Left ventricle myocardium inferior (tissue), 1 donor: Measurements from ENCODE around the gene DOK6. TPM values are rescaled to one million over a fixed set of nuclear protein-coding genes. Genes with fewer than 3 reads are reported as not detected.

Experiments used
- DNase-seq: peaks from one replicate; pipeline ENCODE4 v3.0.0-alpha.2; 2020
- H3K27ac ChIP-seq: fragments of 200-600 bp; replicated peaks from 2 replicates; pipeline ENCODE4 v1.8.0; 2021
- H3K27me3 ChIP-seq: fragments of 200-600 bp; 2 replicates; pipeline ENCODE4 v1.8.0; 2021; ENCODE audit warnings: low read depth
- H3K36me3 ChIP-seq: fragments of 200-600 bp; 2 replicates; pipeline ENCODE4 v1.8.0; 2021
- H3K4me1 ChIP-seq: fragments of 200-600 bp; 2 replicates; pipeline ENCODE4 v1.8.0; 2021
- H3K4me3 ChIP-seq: fragments of 200-600 bp; 2 replicates; pipeline ENCODE4 v1.8.0; 2021; ENCODE audit warnings: mild to moderate bottlenecking, moderate library complexity
- H3K9me3 ChIP-seq: fragments of 200-600 bp; replicated peaks from 2 replicates; pipeline ENCODE4 v1.8.0; 2021
- intact Hi-C: fragments of 100-400 bp; cut with micrococcal nuclease; formaldehyde crosslinking; loops from one replicate; pipeline ENCODE4 v1.11.0; 2022
- total RNA-seq: library from RNA; stranded (reverse); fragmentation: NEBNext Ultra II Directional; extraction: Animal tissue kit (Norgen Biotek cat#: 25700); gene quantifications from one replicate; pipeline ENCODE4 v1.2.1, GENCODE V29; 2021
- TF ChIP-seq, protein P1 (sequence below): fragments of 200-600 bp; IDR thresholded peaks from 2 replicates; pipeline ENCODE4 v1.8.0; 2021; ENCODE audit warnings: antibody characterized with exemption, mild to moderate bottlenecking, borderline replicate concordance
- donor health status: DM: no; HTN: yes; CAD: no; lungs with severe emphysema.

The DOK6 gene
- total RNA-seq, 1 donor from 2014 or later = 0.96 TPM

DNA sequence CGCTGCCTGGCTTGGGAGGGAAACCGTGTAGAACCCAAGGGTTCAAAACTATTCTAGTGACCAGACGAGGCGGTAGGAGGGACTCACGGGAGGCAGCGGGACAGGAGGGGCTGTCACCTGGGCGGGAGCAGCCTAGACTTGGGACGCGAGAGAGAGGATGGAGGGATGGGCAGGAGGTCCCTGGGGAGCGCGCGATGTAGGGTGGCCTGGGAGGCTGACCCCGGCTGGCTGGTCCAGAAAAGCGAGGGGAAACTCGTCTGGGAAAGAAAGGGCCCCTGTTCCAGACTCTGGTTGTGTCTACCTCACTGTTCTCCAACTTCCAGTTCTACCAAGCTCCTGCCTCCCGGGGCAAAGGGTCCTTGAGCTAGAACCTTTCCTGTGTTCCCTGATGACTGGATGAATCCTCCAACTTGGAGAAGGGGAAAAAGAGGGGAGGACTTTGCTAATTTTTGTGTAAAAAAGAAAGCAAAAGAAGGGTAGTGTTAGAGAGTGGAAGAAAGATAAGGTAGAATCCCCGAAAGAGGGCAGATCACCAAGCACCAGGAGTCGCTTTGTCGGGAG lies 1.4 kb downstream of the DOK6 start:
- peak overlapping the region; percentile 79 for H3K4me3 ChIP-seq
- DNase-seq = no peak

DNA sequence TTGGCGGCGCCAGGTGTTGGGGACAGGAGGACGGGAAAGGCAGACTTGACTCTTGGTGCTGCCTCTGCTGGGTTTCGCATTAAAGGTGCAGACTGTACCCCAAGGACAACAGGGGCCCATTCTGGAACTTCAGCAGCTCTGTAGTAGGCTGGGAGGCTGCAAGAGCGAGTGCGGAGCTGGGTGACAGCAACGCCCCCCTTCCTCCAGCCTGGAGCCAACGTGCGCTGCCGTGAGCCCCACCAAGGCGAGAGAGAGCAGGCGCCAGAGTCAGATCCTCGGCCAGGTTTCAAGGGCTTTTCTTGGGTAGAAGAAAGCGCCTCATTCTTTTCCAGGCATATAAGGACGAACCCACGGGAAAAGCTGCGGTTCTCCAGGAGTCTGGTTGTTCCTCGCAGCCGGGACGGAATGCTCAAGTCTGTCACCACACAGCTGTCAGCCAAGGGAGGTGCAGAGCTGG lies 1.9 kb downstream of the DOK6 start:
- H3K27ac ChIP-seq = no peak overlapping the region
- peaks cover 22% of the 10 kb centered on the region for H3K4me1 ChIP-seq
- no peaks in the 10 kb centered on the region for H3K9me3 ChIP-seq
- no peak for DNase-seq
- peak overlapping the region; percentile 79 for H3K4me3 ChIP-seq
- TF ChIP-seq, protein P1, sequence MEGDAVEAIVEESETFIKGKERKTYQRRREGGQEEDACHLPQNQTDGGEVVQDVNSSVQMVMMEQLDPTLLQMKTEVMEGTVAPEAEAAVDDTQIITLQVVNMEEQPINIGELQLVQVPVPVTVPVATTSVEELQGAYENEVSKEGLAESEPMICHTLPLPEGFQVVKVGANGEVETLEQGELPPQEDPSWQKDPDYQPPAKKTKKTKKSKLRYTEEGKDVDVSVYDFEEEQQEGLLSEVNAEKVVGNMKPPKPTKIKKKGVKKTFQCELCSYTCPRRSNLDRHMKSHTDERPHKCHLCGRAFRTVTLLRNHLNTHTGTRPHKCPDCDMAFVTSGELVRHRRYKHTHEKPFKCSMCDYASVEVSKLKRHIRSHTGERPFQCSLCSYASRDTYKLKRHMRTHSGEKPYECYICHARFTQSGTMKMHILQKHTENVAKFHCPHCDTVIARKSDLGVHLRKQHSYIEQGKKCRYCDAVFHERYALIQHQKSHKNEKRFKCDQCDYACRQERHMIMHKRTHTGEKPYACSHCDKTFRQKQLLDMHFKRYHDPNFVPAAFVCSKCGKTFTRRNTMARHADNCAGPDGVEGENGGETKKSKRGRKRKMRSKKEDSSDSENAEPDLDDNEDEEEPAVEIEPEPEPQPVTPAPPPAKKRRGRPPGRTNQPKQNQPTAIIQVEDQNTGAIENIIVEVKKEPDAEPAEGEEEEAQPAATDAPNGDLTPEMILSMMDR = no peak
- intact Hi-C loops = no loop called here
- H3K27me3 ChIP-seq = peaks cover 29% of the 10 kb centered on the region
- no peaks in the 10 kb centered on the region for H3K36me3 ChIP-seq

More for the DNA sequence above, 1.4 kb downstream of the DOK6 start:
- Histone ChIP-seq H3K27me3 (peaks cover 29% of the 10 kb centered on the region), H3K36me3 (no peaks in the 10 kb centered on the region), H3K9me3 (peaks cover 2% of the 10 kb centered on the region), H3K4me1 (peaks cover 22% of the 10 kb centered on the region), H3K27ac (peak overlapping the region; percentile 88)
- TF ChIP-seq, protein P1 = no peak
- intact Hi-C loops = no loop called here

DNA sequence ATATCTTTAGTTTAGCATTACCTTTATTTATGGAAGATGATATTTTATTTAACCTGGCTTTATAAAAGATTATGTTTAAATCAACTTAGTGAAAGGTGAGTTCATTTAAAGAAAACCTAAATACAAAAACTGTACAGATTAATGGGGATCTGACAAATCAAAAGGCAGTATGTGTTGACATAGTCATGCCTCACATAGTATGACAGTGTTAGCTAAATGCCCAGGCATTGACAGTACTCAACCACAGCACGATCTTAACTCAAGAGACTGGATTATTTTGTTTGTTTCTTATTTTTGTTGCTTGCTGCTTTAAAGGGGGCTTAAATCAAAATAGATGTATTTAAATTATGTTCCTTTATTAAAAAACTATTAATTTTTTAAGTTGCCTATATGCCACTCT lies 7.8 kb downstream of the DOK6 start:
- no peaks in the 10 kb centered on the region for H3K36me3 ChIP-seq
- no peak for DNase-seq
- H3K27ac ChIP-seq = no peak overlapping the region
- no peaks in the 10 kb centered on the region for H3K4me1 ChIP-seq
- peaks cover 8% of the 10 kb centered on the region for H3K27me3 ChIP-seq
- TF ChIP-seq, protein P1 = no peak
- H3K4me3 ChIP-seq = no peak overlapping the region
- H3K9me3 ChIP-seq = no peaks in the 10 kb centered on the region
- intact Hi-C loops = no loop called here

DNA sequence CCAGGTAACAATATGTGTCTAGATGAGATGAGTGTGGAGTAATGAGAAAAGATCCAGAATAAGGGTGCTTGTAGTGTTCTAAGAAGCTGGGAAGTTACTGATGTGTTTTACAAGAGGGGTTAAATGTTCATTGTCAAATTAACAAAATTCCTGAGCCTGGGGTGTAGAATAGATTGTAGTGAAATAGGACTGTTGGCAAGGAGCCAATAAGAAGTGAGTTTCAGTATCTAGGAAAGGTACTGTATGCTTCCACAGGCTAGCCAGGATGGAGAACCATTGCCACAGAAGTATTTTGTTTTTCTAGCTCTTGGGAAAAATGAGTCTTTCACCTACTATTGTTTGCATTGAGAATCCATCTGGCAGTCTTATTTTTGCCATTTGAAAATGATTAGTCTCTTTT lies 10.5 kb downstream of the DOK6 start:
- Histone ChIP-seq H3K36me3 (no peaks in the 10 kb centered on the region), H3K27me3 (no peaks in the 10 kb centered on the region), H3K9me3 (no peaks in the 10 kb centered on the region), H3K4me1 (no peaks in the 10 kb centered on the region), H3K27ac (no peak overlapping the region), H3K4me3 (no peak overlapping the region)
- no peak for DNase-seq
- TF ChIP-seq, protein P1 = no peak
- intact Hi-C loops = no loop called here

DNA sequence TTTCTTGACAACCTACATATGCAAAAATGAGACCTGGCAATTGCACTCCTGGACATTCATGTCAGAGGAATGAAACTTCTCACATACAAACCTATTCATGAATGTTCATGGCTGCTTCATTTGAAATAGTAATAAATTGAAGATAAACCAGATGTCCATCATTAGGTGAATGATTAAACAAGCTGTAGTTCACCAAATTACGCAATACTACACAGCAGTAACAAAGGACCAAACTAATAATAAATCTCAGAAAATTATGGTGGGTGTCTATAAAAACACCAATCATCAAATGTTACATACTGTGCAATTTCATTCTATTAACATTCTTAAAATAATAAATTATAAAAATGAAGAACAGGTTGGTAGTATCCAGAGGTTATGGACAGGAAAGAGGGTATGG lies 13.5 kb downstream of the DOK6 start:
- H3K36me3 ChIP-seq = no peaks in the 10 kb centered on the region
- H3K27ac ChIP-seq = no peak overlapping the region
- no peaks in the 10 kb centered on the region for H3K27me3 ChIP-seq
- no peak for DNase-seq
- TF ChIP-seq, protein P1 = no peak
- H3K4me3 ChIP-seq = no peak overlapping the region
- no peaks in the 10 kb centered on the region for H3K4me1 ChIP-seq
- H3K9me3 ChIP-seq = no peaks in the 10 kb centered on the region
- intact Hi-C loops = no loop called here
